OCI-LY1 (cell line): ENCODE results near the gene A1CF.

ENCODE experiments used
- EZH2 ChIP-seq: fragments of 200-600 bp; sonication (generic), shearing (Covaris generic); IDR thresholded peaks from 2 replicates; pipeline ENCODE4 v1.8.0; 2017; ENCODE audit warnings: borderline replicate concordance, mixed run types, mild to moderate bottlenecking, antibody characterized with exemption, low read length, moderate library complexity, mixed read lengths
- TF ChIP-seq, protein P1 (sequence below): fragments of 200-600 bp; sonication (generic), shearing (Covaris generic); IDR thresholded peaks from 2 replicates; pipeline ENCODE4 v1.5.1; 2017; ENCODE audit warnings: mild to moderate bottlenecking, antibody characterized with exemption, low read length, moderate library complexity, mixed read lengths

DNA sequence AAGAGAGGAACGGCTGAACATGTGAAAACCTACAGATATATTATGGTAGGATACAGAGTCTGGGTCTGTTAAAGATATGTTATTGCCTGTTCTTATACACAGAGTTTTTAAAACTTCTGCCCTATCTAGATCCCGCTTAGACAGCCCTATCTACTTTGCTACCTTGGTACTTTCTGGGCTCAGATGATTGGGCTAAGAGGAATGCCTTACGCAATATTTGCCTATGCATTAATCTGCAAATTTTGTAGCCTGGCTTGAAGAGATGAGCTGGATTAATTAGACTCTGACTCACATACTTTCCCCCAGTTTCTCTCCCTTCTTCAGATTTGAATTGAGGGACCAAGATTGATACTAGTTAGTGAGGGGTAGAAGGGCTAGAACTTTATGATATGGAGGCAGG lies 33.6 kb upstream of the A1CF start:
- TF ChIP-seq, protein P1, sequence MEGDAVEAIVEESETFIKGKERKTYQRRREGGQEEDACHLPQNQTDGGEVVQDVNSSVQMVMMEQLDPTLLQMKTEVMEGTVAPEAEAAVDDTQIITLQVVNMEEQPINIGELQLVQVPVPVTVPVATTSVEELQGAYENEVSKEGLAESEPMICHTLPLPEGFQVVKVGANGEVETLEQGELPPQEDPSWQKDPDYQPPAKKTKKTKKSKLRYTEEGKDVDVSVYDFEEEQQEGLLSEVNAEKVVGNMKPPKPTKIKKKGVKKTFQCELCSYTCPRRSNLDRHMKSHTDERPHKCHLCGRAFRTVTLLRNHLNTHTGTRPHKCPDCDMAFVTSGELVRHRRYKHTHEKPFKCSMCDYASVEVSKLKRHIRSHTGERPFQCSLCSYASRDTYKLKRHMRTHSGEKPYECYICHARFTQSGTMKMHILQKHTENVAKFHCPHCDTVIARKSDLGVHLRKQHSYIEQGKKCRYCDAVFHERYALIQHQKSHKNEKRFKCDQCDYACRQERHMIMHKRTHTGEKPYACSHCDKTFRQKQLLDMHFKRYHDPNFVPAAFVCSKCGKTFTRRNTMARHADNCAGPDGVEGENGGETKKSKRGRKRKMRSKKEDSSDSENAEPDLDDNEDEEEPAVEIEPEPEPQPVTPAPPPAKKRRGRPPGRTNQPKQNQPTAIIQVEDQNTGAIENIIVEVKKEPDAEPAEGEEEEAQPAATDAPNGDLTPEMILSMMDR = no peak
- no peak for TF ChIP-seq EZH2
